H4 (cell line): ENCODE results near the gene SHE. TPM values are rescaled to one million over a fixed set of nuclear protein-coding genes. Genes with fewer than 3 reads are reported as not detected.
"Not testable (repeated sequence)": the region's sequence is repeated elsewhere in the genome, so short reads cannot be mapped to it uniquely, and the experiment has no call there.

ENCODE experiments used
- DNase-seq: peaks from one replicate; pipeline ENCODE4 v3.0.0-alpha.2; 2015; ENCODE audit warnings: low spot score
- total RNA-seq: library from RNA; depleted of rRNA; stranded (reverse); fragments of >200 nt; shearing (Covaris generic); gene quantifications from 2 replicates; pipeline ENCODE4 v1.2.3, GENCODE V29; 2014; rRNA removed

Gene SHE
- not detected in 2 replicates for total RNA-seq

DNA sequence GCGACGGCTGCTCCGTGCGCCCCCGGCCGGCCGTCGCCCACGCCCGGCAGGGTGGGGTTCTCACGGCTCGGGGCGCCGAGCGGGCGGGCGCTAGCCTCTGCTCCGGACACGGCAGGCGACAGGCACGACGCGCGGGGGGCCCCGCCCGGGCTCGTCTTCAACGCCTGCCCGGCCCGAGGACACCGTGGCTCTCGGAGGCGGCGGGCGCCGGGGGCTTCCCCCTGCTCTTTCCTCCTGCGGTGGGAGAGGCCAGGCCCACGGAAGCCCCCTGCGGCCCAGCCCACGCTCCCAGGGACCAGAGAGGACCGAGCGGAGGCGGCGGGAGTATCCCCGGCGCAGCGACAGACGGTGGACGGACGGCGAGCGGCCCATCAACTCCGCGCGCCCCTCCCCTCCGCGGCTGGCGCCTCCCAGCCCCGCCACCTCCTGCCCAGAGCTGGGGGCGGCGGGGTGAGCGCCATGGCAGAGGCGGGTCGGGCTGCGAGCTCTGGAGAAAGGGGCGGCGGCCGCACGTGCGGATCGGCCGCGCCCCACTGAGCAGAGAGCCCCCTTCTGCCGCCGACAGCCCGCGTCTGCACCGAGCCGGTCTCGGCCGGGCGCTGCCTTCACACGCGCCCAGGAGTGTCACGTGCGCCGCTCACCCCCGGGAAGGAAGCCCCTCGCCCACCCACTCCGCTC is at the start of gene SHE, which contains the start of gene TDRD10:
Gene SHE, minus strand, starts transcription at position 347 of the 678 bp plus-strand sequence. CDS start 386 bp downstream, outside the sequence.
Gene TDRD10, plus strand, starts transcription at position 154 of the 678 bp plus-strand sequence. CDS start 4,685 bp downstream, outside the sequence.
- no peak for DNase-seq

DNA sequence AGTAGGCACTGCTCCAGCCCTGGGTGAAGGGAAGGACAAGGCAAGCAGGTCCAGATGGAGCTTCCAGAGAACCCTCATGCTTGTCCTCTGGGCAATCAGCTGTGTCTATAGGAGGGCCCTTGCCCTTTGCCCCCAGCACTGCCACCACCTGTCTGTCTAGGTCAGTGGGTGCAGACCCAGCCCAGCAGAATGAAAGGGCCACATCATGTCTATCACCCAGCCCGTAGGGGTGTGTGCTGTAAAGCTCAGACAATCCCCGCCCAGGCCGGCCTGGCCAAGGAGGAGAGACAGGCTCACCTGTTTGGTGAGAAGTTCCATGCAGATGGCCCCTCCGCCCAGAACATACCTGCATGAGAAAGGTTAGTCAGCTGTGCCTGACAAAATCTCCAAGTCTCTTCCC is 49.3 kb upstream of the SHE start:
- no peak for DNase-seq

DNA sequence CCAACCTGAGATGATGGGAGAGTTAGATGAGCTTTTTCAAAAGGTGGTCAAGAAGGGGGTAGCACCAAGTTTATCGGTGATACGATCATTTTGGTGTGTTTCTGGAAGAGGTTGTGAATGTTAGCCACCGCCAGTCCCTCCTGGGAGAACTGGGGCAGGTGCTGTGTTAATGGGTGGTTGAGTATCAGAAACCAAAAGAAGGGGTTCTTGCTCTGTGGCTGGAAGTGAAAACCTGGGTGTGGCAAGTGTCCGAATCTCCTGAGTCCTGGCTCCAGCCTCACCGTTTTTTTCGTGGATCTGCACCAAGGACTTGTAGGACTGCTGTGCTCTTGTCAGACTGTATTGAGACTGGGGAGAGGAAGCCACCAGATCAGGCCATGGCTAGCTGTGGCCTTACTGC is 48.4 kb upstream of the SHE start:
- DNase-seq = no peak

DNA sequence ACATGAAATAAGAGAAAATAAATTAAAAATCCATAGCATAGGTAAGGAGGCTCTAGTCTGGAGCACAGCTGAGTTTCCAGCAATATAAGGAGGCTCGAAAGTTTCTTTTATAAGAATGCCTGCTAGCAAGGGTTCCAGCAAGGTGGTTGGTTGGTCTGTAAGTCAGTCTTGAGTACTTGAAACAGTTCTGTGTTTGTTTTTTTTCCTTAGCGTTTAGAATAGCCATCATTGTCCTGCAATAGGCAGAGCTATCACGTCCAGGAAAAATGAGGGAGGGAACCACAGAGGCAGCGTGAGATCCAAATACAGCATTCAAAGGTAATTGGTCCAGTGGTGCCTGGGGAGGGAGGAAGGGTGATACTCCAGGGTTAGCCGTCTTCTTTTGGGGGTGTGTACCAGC is 47.9 kb upstream of the SHE start:
- DNase-seq = no peak

DNA sequence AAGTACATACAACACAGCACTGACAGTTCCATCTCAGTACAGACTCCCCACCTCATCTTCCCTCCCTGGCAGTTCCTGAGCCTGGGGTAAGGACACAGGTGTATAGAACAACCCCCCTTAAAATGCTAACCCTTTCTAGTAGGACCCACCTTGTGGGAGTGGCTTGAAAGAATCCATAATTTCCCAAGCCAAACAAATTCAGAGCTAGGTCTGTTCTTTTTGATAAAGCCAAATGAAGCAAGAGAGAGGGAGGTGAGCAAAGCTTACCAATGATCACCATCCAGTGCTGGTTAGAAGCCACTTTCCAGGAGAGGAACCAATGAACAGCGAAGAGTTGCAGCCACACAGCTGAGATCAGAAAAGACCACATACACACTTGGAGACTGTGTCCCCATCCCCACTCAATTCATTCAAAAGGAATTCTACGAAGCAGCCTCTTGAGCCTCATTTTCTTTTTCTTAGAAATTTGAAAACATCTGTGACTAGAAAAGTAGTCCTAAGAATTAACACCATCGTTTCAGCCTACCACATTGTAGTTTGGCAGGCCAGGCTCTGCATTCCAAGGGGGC is 47.1 kb upstream of the SHE start:
- DNase-seq = no peak

DNA sequence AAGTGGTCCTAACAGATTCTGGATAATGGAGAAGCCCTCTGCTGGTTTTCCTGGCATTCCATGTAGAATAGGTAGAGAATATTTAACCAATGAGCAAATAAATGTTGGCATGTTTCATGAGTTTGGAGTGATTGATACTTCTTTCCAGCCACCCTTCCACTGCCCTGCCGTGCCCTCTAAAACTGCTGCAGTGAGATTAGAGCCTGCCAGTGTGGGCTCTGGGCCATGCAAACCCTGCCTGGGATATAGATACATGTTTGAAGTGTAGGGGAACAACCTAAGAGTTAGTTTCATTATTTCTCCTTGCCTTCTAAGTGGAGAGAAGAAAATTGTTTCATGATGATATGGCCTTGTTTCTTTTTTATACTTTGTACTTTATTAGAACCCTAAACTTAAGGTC is 45.8 kb upstream of the SHE start:
- no peak for DNase-seq

DNA sequence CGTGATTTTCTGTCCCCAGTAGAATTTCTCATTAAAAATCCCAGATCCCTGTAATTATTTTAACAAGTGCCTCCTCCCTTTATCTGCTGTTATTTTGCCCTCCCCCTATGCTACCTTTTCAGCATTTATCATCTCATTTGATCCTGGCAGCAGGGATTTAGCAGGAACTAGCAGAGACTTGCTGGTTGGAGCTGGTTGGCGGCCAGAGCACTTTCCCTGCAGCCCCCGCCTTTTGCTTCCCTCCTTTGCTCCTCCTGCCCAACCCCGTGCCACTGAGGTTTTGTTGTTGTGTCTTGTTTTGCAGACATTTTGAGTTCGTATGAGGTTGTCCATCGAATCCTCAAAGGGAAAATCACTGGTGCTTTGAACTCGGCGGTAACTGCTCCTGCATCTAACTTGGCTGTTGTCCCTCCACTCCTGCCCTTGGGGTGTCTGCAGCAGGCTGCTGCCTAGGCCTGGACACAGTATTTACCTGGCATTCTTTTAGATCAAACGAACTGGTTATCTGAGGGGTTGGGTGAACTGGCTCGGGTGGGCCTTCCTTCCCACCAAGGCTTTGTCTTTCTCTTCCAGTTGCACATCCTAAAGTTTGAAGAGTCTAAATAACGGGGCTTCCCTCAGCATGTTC is 45.0 kb upstream of the SHE start:
- no peak for DNase-seq

DNA sequence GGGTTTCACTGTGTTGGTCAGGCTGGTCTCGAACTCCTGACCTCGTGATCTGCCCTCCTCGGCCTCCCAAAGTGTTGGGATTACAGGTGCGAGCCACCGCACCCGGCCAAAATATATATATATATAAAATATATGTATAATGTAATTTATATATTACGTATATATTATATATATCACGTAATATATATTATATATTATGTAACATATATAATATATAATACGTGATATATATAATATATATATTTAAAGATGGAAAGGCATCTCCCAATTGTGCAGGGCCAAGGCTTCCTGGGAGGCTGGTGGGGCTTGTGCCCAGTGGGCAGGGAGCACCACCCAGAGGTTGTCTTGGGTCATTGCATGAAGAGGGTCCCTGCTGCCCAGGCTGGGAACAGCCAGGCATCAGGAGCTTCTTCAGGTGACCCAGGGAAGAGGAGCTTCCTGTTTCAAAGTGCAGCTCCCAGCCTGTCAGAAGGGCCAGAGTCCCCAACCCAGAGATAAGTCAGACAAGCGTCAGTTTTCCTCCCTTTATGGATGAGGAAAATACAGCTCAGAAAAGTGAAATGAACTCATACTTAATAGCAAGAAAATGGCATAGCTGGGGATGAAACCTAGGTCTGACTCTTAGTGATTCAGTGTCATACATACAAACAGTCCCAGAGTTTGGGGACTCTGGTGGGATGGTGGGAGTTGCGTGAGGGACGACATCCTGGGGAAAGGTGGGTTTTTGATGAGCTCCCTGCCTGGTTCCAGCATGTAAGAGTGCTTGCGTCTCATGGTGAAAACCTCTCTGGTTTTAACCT is 44.3 kb upstream of the SHE start:
- peak; percentile 48 for DNase-seq

DNA sequence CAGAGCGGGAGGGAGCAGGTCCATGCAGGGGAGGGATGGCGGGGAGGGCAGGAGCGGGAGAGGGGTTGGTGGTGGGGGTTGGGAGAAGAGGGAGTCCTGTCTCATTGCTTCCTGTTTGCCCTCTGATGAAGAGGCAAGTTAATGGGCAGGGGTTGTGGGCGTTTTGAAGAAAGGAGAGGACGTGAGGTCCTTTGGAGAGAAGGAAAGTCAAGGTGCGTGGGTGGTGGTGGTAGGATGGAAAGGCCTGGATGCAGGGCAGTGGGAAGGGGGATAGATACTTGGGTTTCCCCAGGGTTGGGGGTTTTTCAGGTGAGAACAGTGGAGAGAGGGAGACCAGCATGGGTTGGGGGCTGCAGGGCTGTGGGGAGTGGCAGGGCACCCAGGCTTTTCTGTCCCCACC is 39.0 kb upstream of the SHE start:
- no peak for DNase-seq

DNA sequence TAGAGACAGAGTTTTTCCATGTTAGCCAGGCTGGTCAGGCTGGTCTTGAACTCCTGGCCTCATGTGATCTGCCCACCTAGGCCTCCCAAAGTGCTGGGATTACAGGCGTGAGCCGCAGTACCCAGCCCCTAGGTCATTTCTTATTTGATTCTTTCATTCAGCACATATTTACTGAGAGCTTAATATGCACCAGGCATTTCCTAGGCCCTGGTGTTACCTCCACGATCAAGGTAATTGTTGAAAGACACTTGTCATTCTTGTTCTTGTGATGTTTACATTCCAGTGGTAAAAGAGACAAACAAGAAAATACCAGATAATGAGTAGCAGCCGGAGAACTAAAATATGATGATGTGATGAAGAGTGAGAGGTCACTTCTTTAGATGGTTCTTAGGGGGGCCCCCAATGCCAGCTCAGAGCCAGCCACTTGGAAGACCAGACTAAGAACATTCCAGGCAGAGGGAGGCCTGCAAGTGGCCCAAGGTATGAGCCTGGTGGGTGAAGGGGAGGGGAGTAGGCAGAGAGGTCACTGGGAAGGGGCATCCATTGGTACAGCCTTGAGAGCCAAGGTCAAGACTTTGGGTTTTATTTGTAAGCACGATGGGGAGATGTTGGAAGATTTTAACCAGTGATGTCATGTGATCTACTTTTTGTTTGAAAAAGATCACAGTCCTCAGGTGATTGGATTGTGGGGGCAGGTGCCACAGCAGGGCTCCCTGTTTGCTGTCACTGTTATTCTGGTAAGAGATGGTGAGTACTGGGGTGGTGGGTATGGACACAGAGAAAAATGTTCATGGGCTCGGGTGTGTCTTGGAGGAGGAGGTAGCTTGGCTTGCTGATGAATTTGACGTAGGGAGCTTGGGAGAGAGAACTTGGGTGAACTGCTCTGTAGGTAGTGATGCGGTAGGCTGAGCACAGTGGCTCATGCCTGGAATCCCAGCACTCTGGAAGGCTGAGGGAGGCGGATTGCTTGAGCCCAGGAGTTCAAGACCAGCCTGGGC is 37.6 kb upstream of the SHE start:
- DNase-seq = no peak

DNA sequence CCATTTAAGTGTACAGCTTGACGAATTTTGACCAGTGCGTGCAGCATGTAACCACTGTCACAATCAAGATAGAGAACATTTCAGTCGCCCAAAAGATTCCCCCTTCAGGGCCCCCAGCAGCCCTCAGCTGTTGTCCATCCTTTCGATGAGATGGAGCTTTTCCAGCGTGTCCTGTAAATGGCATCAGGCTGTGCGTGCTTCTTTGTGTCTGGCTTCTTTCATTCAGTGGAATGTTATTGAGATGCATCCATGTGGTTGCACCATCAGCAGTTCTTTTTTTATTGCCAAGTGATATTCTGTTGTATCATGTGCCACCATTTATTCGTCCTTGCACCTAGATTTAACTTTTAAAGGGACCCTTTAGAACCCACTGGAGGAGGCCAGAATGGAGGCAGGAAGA is 34.4 kb upstream of the SHE start:
- no peak for DNase-seq

DNA sequence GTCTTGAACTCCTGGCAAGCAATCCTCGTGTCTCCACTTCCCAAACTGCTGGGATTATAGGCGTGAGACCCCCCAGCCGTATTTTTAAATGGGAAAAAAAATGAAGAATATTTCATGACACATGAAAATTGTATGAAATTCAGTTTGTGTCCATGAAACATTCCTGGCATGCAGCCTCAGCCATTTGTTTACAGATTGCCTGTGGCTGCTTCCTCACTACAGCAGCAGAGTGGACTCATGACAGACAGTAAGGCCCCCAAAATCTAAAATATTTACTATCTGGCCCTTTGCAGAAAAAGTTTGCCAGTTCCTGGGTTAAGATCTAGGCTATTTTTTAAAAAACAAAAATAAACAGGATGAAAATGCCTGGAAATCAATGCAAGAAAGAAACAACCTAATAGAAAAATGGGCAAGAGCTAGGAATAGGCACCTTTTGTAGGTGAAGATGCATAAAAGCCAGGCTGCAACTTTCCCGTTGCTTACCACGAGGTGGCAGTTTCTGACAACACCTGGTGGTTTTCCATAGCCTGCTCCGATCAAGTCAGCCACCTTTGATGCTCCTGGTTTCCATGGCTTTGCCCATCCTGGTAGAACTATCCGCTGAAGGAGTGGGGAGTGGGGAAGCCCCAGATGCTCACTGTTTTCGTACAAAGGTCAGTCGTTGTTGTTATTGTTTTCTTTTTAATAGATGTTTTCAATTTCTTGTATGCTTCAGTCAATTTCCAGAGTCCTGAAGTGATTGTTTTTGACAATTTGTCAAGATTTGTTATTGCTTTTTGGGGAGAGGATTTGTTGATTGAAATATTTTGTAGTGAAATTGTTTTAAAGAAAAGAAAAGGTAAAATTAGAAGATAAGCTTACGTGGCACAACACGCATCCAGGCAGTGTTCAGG is 32.0 kb upstream of the SHE start:
- DNase-seq = peak; percentile 61

DNA sequence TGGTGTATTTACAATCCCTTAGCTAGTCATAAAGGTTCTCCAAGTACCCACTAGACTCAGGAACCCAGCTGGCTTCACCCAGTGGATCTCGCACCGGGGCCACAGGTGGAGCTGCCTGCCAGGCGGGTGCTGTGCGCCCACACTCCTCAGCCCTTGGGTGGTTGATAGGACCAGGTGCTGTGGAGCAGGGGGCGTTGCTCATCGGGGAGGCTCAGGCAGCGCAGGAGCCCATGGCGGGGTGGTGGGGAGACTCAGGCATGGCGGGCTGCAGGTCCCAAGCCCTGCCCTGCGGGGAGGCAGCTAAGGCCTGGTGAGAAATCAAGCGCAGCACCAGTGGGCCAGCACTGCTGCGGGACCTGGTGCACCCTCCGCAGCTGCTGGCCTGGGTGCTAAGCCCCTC is 29.7 kb upstream of the SHE start:
- DNase-seq = not testable (repeated sequence)

DNA sequence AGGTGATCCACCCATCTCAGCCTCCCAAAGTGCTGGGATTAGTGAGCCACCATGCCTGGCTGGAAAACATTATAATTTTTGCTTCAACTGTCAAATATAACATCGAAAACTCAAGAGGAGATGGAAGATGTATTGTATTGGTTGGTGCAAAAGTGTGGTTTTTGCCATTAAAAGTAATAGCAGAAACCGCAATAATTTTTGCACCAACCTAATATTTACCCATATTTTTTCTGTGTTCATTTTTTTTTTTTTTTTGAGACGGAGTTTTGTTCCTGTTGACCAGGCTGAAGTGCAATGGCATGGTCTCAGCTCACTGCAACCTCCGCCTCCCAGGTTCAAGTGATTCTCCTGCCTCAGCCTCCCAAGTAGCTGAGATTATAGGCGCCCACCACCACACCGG is 27.1 kb upstream of the SHE start:
- DNase-seq = no peak

DNA sequence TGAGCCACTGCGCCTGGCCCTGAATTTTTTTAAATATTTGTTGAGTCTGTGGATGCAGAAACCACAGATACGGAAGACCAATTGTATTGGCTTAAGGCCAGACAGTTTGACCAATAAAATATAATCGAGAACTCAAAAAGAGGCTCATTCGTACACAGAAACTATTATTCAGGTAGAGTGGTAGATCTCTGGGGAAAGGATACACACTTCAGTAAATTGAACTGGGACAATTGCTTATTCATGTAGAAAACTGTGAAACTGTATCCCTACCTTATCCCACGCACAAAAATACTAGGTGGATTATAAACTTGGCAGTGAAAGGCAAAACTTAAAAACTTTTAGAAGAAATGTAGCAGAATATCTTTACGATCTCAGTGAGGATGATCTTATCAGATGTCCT is 25.0 kb upstream of the SHE start:
- DNase-seq = no peak

DNA sequence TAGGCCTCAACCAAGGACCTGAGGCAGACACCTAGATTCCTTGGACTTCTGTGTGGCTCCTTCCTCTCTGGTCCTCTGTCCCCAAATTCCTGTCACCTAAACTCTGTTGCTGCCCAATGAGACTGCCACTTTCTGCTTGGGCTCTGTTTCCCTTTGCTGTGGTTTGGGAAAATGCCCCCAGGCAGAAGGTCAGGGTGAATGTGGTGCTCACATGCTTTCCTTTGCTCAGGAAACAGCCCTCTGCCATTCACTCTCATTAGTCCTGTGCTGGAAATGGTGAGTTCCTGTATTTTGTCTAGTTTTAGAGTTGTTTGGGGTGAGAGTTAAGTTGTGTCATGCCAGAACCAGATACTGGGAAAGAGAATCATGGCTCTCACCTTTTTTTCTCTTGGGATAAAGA is 22.7 kb upstream of the SHE start:
- no peak for DNase-seq

DNA sequence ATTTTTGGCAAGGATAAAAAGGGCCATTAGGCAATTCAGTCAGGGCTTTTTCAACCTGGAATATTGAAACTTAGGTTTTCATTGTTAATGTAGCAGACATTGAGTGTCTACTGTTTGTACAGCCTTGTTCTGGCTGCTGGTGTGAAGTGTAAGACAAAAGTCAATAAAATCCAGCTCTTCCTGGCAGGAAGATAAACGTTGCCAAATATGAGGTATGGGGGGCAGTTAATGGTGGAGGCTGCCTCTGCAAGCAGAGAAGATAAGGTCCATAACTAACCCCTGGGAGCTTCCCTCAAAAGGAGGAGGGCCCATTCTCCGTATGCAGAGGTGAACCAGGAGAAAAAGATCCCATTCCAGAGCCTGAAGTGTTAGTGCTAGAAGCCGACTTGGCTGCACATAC is 19.5 kb upstream of the SHE start:
- DNase-seq = no peak

DNA sequence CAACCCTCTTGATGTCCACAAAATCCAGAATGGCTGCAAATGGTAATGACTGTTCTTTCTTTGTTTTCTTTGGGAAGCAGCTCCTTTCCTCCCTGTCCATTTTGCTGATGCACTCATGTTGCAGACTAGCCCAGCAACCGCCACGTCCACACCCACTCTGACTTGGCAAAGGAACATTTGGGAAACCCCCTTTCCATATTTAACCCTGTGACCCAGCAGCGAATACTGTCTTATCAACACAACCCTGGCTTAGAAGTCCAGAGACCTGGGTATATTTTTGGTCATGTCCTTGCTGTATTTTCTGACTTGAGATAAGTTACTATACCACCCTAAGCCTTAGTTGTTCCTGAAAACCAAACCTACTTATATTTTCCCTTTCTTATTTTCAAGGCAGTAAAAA is 18.1 kb upstream of the SHE start:
- DNase-seq = no peak

DNA sequence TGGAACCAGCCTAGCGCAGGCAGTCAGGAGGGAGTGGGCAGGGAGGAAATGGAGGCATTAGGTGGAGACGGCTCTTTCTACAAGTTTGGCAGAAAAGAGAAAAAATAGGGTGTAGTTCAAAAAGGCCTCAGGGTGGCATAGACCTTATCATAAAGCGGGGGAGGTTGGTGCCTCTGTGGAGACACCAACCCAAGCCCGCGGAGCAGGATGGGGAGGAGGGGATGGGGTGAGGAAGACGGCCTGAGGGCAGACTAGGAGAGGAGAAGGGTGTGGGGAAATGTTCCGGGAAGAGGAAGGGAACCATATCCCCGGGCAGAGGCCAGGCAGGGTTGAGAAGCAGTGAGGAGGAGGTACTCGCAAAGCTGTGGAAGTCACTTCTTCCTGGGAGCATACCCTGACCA is 17.4 kb upstream of the SHE start:
- DNase-seq = no peak

DNA sequence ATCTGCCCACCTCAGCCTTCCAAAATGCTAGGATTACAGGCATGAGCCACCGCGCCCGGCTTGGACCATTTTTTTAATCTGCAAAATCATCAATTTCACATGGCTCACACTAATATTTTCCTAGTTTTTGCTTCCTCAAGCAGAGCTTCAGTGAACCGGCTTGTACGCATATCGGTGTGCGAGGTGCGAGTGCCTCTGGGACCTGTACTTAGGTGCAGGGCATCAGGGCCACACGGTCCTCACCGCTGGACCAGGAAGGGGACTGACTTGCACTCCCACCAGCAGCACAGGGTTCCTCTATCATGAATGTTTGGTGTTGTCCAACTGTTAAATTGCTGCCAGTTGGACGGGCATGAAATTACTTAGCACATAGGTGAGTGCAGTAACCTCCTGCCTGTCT is 15.4 kb upstream of the SHE start:
- no peak for DNase-seq
